ENCODE data around the gene FBXO28.

FBXO28 gene

GRCh38 chr1:224113918-224114786, at the start of gene FBXO28:
TSS of gene FBXO28 (plus strand) at chr1:224114111. CDS start at chr1:224114130, 19 bp downstream.
- no peak for TF ChIP-seq CTCF (conservative IDR thresholded peaks at IDR 0.05; ENCODE audit: low read depth, low read length)

GRCh38 chr1:224064150-224064549, 49.8 kb upstream of the FBXO28 start:
- no peak overlapping the region for H3K4me3 ChIP-seq (ENCODE audit: low read depth, low read length)
- TF ChIP-seq CTCF (conservative IDR thresholded peaks at IDR 0.05; ENCODE audit: low read depth, low read length): no peak
- no peak for DNase-seq (ENCODE audit: low read depth)

More at GRCh38 chr1:224113918-224114786, at the start of gene FBXO28:
- peak within 1 kb of the TSS; percentile 96 for H3K4me3 ChIP-seq (ENCODE audit: low read depth, low read length)
- DNase-seq (ENCODE audit: low read depth): peak; percentile 95

- H3K4me3 ChIP-seq (ENCODE audit: low read depth, low read length): no peak overlapping the region
- TF ChIP-seq CTCF (conservative IDR thresholded peaks at IDR 0.05; ENCODE audit: low read depth, low read length): no peak
- DNase-seq (ENCODE audit: low read depth): peak; percentile 68
These were observed 48.5 kb upstream of the FBXO28 start for GRCh38 chr1:224065455-224065854.

GRCh38 chr1:224067207-224067606, 46.7 kb upstream of the FBXO28 start:
- no peak for DNase-seq (ENCODE audit: low read depth)
- H3K4me3 ChIP-seq (ENCODE audit: low read depth, low read length): no peak overlapping the region
- no peak for TF ChIP-seq CTCF (conservative IDR thresholded peaks at IDR 0.05; ENCODE audit: low read depth, low read length)

- no peak overlapping the region for H3K4me3 ChIP-seq (ENCODE audit: low read depth, low read length)
- TF ChIP-seq CTCF (conservative IDR thresholded peaks at IDR 0.05; ENCODE audit: low read depth, low read length): no peak
- peak; percentile 61 for DNase-seq (ENCODE audit: low read depth)
These were observed 46.1 kb upstream of the FBXO28 start for GRCh38 chr1:224067621-224068457.

GRCh38 chr1:224068458-224069072, 45.3 kb upstream of the FBXO28 start:
- no peak for TF ChIP-seq CTCF (conservative IDR thresholded peaks at IDR 0.05; ENCODE audit: low read depth, low read length)
- no peak overlapping the region for H3K4me3 ChIP-seq (ENCODE audit: low read depth, low read length)
- DNase-seq (ENCODE audit: low read depth): no peak

Measured in choroid plexus epithelial cell (primary cell).